ENCODE results near the gene STK26. TPM values are rescaled to one million over a fixed set of nuclear protein-coding genes. Genes with fewer than 3 reads are reported as not detected.

STK26 gene
- total and polyA plus RNA-seq, 2 of the 13 experiments (the other 11 are each of a cell fraction or from before 2014, with no cell fraction given), result 16.9 to 47.9 TPM

DNA sequence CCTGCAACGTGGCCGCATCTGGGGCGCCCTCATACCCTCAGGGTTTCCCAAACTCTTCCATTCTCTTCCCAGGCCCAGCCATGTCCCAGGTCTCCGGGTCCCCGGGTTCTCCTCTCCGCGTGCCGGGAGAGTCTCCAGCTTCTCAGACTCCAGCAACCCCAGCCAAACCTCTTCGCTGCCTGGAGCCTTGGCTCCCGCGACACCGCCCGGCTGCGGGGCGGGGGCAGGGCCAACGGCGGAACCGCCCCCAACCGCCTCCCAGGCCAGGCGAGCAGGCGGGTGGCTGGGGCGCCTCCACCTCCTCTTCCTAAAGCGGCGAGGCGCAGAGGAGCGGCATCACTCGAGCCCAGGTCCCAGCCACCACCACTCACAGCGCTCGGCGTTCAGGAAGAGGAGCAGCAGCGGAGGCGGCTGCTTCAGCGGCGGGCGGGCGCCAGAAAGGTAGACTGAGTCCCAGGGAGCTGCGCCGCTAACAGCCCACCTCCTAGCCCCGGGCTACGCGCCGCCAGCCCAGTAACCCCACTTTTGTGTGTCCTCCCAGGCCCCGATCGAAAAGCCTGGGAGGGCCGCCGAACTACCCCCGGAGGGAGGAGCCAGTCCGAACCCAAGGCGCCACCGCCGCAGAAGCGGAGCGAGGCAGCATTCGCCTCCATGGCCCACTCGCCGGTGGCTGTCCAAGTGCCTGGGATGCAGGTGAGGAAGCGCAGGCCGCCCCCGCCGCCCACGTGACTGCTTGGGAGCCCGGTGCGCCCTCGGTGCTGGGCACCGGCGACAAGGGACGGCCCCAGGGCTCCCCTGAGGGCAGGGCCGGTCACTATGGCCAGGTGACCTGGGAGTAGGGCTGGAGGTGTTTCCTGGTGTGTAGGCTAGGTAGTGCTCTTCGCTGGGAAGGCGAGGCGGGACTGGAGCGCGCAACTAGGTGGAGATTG lies at the start of gene STK26 (continued):
- TF ChIP-seq ATF7 (IDR thresholded peaks at IDR 0.05), result no peak
- TF ChIP-seq ATF7 (CRISPR knock-in tag; IDR thresholded peaks at IDR 0.05), result no peak
- no peak for TF ChIP-seq ZNF614 (CRISPR knock-in tag; IDR thresholded peaks at IDR 0.05; ENCODE audit: borderline replicate concordance)
- no peak; the same call in 1 of the 2 replicates for TF ChIP-seq KMT2B (CRISPR knock-in tag; IDR thresholded peaks at IDR 0.05)
- TF ChIP-seq ZNF724P (CRISPR knock-in tag; IDR thresholded peaks at IDR 0.05; ENCODE audit: borderline replicate concordance), result no peak
- TF ChIP-seq, protein P1, sequence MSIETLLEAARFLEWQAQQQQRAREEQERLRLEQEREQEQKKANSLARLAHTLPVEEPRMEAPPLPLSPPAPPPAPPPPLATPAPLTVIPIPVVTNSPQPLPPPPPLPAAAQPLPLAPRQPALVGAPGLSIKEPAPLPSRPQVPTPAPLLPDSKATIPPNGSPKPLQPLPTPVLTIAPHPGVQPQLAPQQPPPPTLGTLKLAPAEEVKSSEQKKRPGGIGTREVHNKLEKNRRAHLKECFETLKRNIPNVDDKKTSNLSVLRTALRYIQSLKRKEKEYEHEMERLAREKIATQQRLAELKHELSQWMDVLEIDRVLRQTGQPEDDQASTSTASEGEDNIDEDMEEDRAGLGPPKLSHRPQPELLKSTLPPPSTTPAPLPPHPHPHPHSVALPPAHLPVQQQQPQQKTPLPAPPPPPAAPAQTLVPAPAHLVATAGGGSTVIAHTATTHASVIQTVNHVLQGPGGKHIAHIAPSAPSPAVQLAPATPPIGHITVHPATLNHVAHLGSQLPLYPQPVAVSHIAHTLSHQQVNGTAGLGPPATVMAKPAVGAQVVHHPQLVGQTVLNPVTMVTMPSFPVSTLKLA (IDR thresholded peaks at IDR 0.05), result no peak
- TF ChIP-seq, protein P2, sequence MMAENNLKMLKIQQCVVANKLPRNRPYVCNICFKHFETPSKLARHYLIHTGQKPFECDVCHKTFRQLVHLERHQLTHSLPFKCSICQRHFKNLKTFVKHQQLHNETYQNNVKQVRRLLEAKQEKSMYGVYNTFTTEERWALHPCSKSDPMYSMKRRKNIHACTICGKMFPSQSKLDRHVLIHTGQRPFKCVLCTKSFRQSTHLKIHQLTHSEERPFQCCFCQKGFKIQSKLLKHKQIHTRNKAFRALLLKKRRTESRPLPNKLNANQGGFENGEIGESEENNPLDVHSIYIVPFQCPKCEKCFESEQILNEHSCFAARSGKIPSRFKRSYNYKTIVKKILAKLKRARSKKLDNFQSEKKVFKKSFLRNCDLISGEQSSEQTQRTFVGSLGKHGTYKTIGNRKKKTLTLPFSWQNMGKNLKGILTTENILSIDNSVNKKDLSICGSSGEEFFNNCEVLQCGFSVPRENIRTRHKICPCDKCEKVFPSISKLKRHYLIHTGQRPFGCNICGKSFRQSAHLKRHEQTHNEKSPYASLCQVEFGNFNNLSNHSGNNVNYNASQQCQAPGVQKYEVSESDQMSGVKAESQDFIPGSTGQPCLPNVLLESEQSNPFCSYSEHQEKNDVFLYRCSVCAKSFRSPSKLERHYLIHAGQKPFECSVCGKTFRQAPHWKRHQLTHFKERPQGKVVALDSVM (CRISPR knock-in tag; IDR thresholded peaks at IDR 0.05), result no peak
- TF ChIP-seq SETDB1 (CRISPR knock-in tag; IDR thresholded peaks at IDR 0.05; ENCODE audit: borderline replicate concordance), result no peak
- TF ChIP-seq TGIF2 (CRISPR knock-in tag; IDR thresholded peaks at IDR 0.05), result no peak
- TF ChIP-seq, protein P3, sequence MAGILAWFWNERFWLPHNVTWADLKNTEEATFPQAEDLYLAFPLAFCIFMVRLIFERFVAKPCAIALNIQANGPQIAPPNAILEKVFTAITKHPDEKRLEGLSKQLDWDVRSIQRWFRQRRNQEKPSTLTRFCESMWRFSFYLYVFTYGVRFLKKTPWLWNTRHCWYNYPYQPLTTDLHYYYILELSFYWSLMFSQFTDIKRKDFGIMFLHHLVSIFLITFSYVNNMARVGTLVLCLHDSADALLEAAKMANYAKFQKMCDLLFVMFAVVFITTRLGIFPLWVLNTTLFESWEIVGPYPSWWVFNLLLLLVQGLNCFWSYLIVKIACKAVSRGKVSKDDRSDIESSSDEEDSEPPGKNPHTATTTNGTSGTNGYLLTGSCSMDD (CRISPR knock-in tag; IDR thresholded peaks at IDR 0.05), result no peak
- TF ChIP-seq TEAD2 (CRISPR knock-in tag; IDR thresholded peaks at IDR 0.05), result no peak
- TF ChIP-seq RARG (CRISPR knock-in tag; IDR thresholded peaks at IDR 0.05; ENCODE audit: low read depth), result no peak
- TF ChIP-seq, protein P4, sequence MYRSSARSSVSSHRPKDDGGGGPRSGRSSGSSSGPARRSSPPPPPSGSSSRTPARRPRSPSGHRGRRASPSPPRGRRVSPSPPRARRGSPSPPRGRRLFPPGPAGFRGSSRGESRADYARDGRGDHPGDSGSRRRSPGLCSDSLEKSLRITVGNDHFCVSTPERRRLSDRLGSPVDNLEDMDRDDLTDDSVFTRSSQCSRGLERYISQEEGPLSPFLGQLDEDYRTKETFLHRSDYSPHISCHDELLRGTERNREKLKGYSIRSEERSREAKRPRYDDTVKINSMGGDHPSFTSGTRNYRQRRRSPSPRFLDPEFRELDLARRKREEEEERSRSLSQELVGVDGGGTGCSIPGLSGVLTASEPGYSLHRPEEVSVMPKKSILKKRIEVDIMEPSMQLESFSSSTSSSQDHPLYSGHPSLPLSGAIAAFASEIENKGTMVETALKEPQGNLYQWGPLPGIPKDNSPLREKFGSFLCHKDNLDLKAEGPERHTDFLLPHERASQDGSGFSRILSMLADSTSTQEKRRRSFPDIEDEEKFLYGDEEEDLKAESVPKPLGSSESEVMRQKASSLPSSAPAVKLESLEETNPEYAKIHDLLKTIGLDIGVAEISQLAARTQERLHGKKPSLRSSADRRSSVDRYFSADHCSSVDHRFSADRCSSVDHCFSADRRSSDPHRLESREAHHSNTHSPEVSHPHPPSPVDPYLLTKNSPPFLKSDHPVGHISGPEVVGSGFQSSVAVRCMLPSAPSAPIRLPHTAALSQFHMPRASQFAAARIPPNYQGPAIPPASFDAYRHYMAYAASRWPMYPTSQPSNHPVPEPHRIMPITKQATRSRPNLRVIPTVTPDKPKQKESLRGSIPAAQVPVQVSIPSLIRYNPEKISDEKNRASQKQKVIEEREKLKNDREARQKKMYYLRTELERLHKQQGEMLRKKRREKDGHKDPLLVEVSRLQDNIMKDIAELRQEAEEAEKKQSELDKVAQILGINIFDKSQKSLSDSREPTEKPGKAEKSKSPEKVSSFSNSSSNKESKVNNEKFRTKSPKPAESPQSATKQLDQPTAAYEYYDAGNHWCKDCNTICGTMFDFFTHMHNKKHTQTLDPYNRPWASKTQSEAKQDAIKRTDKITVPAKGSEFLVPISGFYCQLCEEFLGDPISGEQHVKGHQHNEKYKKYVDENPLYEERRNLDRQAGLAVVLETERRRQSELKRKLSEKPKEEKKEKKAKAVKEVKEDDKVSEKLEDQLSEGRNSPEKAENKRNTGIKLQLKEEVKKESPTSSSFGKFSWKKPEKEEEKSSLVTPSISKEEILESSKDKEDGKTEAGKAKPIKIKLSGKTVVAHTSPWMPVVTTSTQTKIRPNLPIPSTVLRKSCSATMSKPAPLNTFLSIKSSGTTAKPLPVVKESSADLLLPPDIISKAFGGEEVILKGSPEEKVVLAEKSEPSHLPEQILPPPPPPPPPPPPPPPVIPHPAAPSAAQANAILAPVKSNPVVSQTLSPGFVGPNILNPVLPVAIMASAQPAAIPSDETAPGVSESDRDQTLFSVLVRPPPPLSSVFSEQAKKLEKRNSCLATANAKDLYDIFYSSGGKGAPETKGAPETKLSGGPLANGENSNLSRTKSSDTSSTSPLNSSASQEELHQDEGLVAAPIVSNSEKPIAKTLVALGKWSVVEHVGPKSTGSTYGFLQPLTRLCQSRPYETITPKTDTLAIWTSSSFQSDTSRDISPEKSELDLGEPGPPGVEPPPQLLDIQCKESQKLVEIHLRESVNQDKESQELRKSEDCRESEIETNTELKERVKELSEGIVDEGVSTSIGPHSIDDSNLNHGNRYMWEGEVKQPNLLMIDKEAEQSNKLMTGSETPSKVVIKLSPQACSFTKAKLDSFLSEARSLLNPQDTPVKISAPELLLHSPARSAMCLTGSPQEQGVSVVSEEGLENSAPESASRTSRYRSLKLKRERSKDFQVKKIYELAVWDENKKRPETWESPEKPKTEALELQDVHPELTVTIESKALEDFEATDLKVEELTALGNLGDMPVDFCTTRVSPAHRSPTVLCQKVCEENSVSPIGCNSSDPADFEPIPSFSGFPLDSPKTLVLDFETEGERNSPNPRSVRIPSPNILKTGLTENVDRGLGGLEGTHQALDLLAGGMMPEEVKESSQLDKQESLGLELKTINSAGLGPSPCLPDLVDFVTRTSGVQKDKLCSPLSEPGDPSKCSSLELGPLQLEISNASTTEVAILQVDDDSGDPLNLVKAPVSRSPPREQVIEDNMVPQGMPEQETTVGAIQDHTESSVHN (CRISPR knock-in tag; IDR thresholded peaks at IDR 0.05), result no peak
- no peak for TF ChIP-seq ARID2 (CRISPR knock-in tag; IDR thresholded peaks at IDR 0.05; ENCODE audit: borderline replicate concordance)
- TF ChIP-seq ZNF772 (CRISPR knock-in tag; IDR thresholded peaks at IDR 0.05), result no peak
- TF ChIP-seq TARDBP (CRISPR knock-in tag; IDR thresholded peaks at IDR 0.05), result no peak
- TF ChIP-seq SMYD3 (CRISPR knock-in tag; IDR thresholded peaks at IDR 0.05), result no peak
